ENCODE results near the gene SEMA3A. TPM values are rescaled to one million over a fixed set of nuclear protein-coding genes. Genes with fewer than 3 reads are reported as not detected.
A peak's percentile ranks its signal among the peaks of the same experiment; 100 is the strongest.

SEMA3A gene
- polyA plus RNA-seq, 1 experiment: 6.8 TPM

DNA sequence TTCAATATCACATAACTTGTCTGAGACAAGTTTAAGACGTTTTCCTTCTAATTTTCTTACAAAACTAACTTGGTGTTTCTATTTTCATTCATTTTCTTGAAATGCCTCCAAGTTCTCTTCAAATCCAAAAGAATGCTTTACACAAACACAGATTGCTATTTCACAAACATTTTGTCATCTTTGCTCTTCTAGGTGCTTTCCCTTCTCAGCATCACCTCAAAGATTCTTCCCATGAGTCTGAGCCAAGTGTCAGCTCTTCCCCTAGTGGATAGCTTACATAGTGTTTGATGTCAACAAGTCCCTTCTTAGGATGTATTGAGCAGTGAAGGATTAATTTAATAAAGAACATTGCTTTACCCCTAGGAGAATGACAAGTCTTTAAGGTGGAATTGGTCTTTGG is 38.1 kb upstream of the SEMA3A start:
- Histone ChIP-seq H3K4me3 (ENCODE audit: low read depth, low read length) (no peak overlapping the region), H3K36me3 (ENCODE audit: control insufficient read depth, insufficient read depth, low read length) (no peaks in the 10 kb centered on the region), H3K27me3 (ENCODE audit: control insufficient read depth, insufficient read depth, low read length) (no peaks in the 10 kb centered on the region)
- TF ChIP-seq, protein P1, sequence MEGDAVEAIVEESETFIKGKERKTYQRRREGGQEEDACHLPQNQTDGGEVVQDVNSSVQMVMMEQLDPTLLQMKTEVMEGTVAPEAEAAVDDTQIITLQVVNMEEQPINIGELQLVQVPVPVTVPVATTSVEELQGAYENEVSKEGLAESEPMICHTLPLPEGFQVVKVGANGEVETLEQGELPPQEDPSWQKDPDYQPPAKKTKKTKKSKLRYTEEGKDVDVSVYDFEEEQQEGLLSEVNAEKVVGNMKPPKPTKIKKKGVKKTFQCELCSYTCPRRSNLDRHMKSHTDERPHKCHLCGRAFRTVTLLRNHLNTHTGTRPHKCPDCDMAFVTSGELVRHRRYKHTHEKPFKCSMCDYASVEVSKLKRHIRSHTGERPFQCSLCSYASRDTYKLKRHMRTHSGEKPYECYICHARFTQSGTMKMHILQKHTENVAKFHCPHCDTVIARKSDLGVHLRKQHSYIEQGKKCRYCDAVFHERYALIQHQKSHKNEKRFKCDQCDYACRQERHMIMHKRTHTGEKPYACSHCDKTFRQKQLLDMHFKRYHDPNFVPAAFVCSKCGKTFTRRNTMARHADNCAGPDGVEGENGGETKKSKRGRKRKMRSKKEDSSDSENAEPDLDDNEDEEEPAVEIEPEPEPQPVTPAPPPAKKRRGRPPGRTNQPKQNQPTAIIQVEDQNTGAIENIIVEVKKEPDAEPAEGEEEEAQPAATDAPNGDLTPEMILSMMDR (IDR thresholded peaks at IDR 0.05; ENCODE audit: insufficient read depth, low read depth, low read length): peak; percentile 48
- DNase-seq (ENCODE audit: low read depth): peak; percentile 40
- ChIA-PET CTCF (no interaction called here), POLR2A (interaction anchor here (0.6 kb wide), 1 partner anchor 89 kb away, joined by 3 read pairs; no protein-coding TSS in a partner anchor)

DNA sequence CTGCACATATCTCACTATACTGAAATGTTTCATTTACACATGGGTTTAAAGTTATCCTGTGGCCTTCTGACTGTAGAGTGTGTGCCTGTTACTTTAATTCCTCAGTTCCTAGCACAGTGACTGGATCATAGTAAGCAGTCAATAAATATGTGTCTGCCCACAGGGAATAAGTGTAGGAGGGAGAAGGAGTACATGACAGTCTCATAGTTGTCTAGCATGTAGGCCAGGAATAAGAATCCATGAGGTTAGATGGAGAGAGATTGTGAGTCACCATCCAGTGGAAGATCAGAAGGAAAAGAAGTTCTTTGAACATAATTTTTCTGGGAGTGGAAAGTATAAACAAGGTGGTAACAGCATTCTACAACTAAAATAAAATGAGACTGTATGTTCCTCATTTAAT is 36.6 kb upstream of the SEMA3A start:
- Histone ChIP-seq H3K36me3 (ENCODE audit: control insufficient read depth, insufficient read depth, low read length) (no peaks in the 10 kb centered on the region), H3K27me3 (ENCODE audit: control insufficient read depth, insufficient read depth, low read length) (no peaks in the 10 kb centered on the region), H3K4me3 (ENCODE audit: low read depth, low read length) (no peak overlapping the region)
- POLR2A ChIA-PET: no interaction called here
- CTCF ChIA-PET: no interaction called here
- TF ChIP-seq, protein P1 (IDR thresholded peaks at IDR 0.05; ENCODE audit: insufficient read depth, low read depth, low read length): no peak
- peak; percentile 35 for DNase-seq (ENCODE audit: low read depth)

DNA sequence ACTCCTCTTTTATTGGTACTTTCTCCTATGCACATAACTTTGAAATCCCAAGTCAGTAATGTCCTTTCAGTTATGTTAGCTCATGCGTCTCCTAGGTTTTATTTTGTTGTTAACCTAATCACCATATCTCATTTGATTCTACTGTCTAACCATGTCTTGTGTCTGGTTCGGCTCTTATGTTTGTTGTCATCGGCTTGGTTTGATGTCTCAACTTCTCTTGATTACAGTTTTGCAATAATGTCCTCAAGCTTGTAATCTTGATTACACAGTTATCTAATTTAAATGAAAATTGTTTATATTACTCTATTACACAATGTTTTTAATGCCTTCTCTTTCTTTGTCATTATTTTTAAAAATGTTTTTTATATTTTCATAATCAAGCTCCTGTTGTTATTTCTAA is 35.9 kb upstream of the SEMA3A start:
- no peak overlapping the region for H3K4me3 ChIP-seq (ENCODE audit: low read depth, low read length)
- H3K36me3 ChIP-seq (ENCODE audit: control insufficient read depth, insufficient read depth, low read length): no peaks in the 10 kb centered on the region
- no peak for DNase-seq (ENCODE audit: low read depth)
- POLR2A ChIA-PET: no interaction called here
- TF ChIP-seq, protein P1 (IDR thresholded peaks at IDR 0.05; ENCODE audit: insufficient read depth, low read depth, low read length): no peak
- CTCF ChIA-PET: no interaction called here
- H3K27me3 ChIP-seq (ENCODE audit: control insufficient read depth, insufficient read depth, low read length): no peaks in the 10 kb centered on the region

DNA sequence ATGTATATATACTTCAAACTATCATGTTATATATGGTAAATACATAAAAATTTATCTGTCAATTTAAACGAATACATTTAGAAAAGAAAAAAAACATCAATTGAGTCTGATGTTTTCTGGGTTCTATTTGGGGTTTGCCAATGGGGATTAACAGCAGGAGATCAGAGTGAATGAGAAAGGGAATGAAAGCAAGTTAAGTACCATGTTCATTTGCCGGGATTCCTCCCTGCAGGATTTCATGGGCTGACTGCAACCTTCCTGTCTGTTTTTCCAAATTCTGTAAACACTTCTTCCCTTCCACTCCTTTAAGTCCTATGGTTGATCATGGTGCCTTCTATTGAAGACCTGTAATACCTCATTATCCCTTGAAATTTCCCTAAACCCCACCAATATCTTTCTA is 33.9 kb upstream of the SEMA3A start:
- ChIA-PET POLR2A (no interaction called here), CTCF (no interaction called here)
- TF ChIP-seq, protein P1 (IDR thresholded peaks at IDR 0.05; ENCODE audit: insufficient read depth, low read depth, low read length): no peak
- Histone ChIP-seq H3K36me3 (ENCODE audit: control insufficient read depth, insufficient read depth, low read length) (no peaks in the 10 kb centered on the region), H3K4me3 (ENCODE audit: low read depth, low read length) (no peak overlapping the region), H3K27me3 (ENCODE audit: control insufficient read depth, insufficient read depth, low read length) (no peaks in the 10 kb centered on the region)
- DNase-seq (ENCODE audit: low read depth): no peak

DNA sequence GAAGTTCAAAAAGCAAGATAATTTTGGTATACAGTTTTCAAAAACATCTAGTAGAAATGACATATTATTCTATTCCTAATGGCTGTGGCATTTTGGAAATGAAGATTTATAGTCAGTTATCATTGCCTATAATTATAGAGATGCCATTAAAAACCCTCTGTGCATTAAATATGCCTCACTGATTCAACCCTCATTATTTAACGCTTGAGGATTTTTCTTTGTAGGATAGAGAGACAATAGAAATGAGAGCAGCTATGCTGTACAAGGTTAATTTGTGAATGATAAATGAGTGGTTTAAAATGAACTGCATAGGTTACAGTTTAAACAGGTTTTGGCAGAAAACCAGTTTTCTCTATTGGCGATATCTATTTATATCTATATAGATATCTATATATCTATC is 32.2 kb upstream of the SEMA3A start:
- no peak overlapping the region for H3K4me3 ChIP-seq (ENCODE audit: low read depth, low read length)
- no peak for DNase-seq (ENCODE audit: low read depth)
- CTCF ChIA-PET: no interaction called here
- no peaks in the 10 kb centered on the region for H3K27me3 ChIP-seq (ENCODE audit: control insufficient read depth, insufficient read depth, low read length)
- no peaks in the 10 kb centered on the region for H3K36me3 ChIP-seq (ENCODE audit: control insufficient read depth, insufficient read depth, low read length)
- TF ChIP-seq, protein P1 (IDR thresholded peaks at IDR 0.05; ENCODE audit: insufficient read depth, low read depth, low read length): no peak
- POLR2A ChIA-PET: no interaction called here
